ENCODE data around the gene AANAT.
A peak's percentile ranks its signal among the peaks of the same experiment; 100 is the strongest.
"Not testable (repeated sequence)": the region's sequence is repeated elsewhere in the genome, so short reads cannot be mapped to it uniquely, and the experiment has no call there.

The AANAT gene

GRCh38 chr17:76510831-76511244 is 43.4 kb downstream of the AANAT start:
- TF ChIP-seq, protein P1, sequence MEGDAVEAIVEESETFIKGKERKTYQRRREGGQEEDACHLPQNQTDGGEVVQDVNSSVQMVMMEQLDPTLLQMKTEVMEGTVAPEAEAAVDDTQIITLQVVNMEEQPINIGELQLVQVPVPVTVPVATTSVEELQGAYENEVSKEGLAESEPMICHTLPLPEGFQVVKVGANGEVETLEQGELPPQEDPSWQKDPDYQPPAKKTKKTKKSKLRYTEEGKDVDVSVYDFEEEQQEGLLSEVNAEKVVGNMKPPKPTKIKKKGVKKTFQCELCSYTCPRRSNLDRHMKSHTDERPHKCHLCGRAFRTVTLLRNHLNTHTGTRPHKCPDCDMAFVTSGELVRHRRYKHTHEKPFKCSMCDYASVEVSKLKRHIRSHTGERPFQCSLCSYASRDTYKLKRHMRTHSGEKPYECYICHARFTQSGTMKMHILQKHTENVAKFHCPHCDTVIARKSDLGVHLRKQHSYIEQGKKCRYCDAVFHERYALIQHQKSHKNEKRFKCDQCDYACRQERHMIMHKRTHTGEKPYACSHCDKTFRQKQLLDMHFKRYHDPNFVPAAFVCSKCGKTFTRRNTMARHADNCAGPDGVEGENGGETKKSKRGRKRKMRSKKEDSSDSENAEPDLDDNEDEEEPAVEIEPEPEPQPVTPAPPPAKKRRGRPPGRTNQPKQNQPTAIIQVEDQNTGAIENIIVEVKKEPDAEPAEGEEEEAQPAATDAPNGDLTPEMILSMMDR (conservative IDR thresholded peaks at IDR 0.05; ENCODE audit: low read depth, low read length) = no peak
- DNase-seq (ENCODE audit: low read depth) = no peak
- no peak overlapping the region for H3K4me3 ChIP-seq (ENCODE audit: low read depth, low read length)

GRCh38 chr17:76511668-76512365 is 44.4 kb downstream of the AANAT start:
- DNase-seq (ENCODE audit: low read depth) = peak; percentile 45
- TF ChIP-seq, protein P1 (conservative IDR thresholded peaks at IDR 0.05; ENCODE audit: low read depth, low read length) = no peak
- H3K4me3 ChIP-seq (ENCODE audit: low read depth, low read length) = no peak overlapping the region

DNA sequence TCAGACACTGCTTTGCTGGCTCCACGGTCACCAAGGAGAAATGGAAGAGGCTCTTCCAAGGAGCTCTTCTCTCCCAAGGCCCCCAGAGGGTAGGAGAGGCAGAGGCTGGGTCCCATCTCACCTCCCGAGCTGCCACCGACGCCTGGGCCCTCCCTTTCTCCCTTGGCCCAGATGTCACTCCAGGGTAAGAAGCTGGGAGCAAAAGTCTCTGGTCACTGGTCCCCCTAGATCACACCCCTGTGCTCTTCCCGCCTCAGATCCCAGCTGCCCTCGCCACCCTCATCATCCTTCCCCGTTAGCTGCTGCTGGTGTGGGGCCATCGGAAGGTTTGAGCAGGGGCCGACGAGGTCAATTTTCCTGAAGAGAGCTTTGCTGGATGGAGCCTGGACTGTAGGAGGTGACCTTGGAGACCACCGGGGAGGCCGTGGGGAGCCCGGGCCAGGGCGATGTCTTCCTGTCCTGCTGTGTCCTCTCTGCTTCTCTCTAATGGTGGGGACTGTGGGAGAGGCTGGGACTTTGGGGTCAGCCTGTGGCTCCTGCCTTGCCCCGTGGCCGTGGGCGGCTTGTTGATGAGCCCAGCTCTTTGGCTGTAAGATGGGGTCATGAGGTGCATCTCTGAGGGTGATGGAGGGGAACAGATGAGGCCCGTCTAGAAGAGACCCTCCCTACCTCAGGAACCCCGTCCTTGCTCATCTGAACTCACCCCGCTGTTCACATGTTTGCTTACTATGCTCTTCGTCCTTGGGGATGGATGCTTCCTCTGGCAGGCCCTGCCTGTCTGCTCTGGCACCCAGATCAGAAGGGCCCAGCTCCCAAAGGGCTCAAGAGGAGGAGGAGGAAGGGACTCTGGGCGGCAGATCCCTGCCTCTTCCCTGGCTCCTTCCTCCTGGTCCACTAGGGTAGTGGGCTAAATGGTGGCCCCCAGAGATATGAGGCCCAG is 45.2 kb downstream of the AANAT start:
- no peak for DNase-seq (ENCODE audit: low read depth)
- H3K4me3 ChIP-seq (ENCODE audit: low read depth, low read length) = no peak overlapping the region
- TF ChIP-seq, protein P1 (conservative IDR thresholded peaks at IDR 0.05; ENCODE audit: low read depth, low read length) = no peak

GRCh38 chr17:76513306-76513692 is 45.9 kb downstream of the AANAT start:
- H3K4me3 ChIP-seq (ENCODE audit: low read depth, low read length) = no peak overlapping the region
- TF ChIP-seq, protein P1 (conservative IDR thresholded peaks at IDR 0.05; ENCODE audit: low read depth, low read length) = no peak
- DNase-seq (ENCODE audit: low read depth) = no peak

- H3K4me3 ChIP-seq (ENCODE audit: low read depth, low read length); DNase-seq (ENCODE audit: low read depth): not testable (repeated sequence)
Observed at GRCh38 chr17:76514355-76514754, 47.0 kb downstream of the AANAT start.

DNA sequence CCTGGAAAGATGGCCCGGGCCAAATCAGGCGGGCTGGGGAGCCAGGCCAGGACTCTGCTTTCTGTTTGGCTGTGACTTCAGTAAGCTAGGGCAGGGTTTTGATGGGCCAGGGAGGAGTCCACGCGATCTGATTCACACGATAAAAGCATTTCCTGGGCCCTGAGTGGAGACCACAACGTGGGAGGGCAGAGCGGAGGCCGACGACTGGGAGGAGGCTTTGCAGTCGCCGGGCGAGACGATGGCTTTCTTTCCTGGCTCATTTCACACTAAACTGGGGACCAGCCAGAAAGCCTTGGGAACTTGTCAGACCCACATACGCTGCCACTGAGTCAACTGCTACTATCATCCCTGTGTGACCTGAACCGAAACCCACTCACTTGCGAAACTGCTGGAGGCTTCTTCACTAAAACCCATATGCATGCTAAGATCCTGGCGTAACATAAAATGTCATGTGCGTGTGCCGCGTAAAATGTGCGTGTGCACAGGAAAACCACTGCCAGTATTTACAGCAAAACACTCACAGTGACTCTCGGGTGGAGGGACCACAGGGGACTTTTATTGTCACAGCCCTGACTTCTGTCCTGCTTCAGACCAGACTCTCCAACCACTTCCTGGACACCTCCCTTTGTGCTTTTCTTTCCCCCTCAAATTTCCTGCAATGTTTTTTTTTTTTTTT is 48.0 kb downstream of the AANAT start:
- peak overlapping the region; percentile 25 for H3K4me3 ChIP-seq (ENCODE audit: low read depth, low read length)
- TF ChIP-seq, protein P1 (conservative IDR thresholded peaks at IDR 0.05; ENCODE audit: low read depth, low read length) = no peak
- DNase-seq (ENCODE audit: low read depth) = peak; percentile 73

DNA sequence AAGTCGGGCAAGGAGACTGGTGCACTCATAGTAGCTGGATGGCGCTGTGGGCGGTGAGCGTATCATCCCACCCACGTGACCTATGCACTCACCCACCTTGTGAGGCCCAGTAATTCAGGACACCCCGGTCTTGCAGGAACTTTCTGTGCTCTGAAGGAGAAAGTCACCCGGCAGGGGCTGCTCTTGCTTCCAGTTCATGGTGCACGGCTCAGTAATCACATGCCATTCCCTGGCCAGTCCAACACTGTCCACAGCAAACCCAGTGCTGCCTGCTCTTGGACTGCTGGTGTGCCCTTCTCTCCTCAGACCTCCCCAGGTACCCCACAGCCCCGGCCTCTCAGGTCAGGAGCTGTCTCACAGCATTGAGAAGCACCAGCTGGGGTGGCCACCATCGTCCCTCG is 50.2 kb downstream of the AANAT start:
- TF ChIP-seq, protein P1 (conservative IDR thresholded peaks at IDR 0.05; ENCODE audit: low read depth, low read length) = peak; percentile 14
- no peak overlapping the region for H3K4me3 ChIP-seq (ENCODE audit: low read depth, low read length)
- peak; percentile 22 for DNase-seq (ENCODE audit: low read depth)

Measured in choroid plexus epithelial cell (primary cell).